NK-92 (cell line): ENCODE measurements around the gene AAMP.
A peak's percentile ranks its signal among the peaks of the same experiment; 100 is the strongest.
"Not testable (repeated sequence)": the region's sequence is repeated elsewhere in the genome, so short reads cannot be mapped to it uniquely, and the experiment has no call there.

Experiments used
- DNase-seq: peaks from one replicate; lab custom pipeline; 2025; ENCODE audit not compliant: unreplicated experiment; lab: John Stamatoyannopoulos, UW

Gene AAMP

GRCh38 chr2:218269900-218270720 is at the start of gene AAMP, which contains the start of gene PNKD:
TSS of gene AAMP (minus strand) at chr2:218270137. CDS start at chr2:218270086, 51 bp downstream.
TSS of gene PNKD (plus strand) at chr2:218270519. CDS start at chr2:218270536, 17 bp downstream.
- DNase-seq: peak; percentile 97

DNA sequence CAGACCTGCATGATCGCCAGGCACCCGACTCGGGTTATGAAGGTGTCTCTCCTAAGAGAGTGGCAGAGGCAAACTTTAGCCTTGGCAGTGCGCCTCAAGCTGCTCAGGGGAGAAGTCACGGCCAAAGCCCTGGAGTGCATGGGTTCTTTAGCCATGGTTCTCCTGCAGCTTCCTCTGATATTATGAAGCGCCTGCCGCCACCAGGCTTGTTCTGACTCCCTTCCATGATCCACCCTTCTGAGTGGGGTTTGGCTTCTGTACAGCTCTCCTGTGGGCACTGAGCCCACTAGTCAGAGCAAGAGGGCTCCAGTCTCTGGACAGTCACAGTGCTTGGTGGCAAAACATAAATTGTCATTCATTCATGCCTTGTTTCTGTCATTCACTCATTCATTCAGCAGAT is 48.3 kb upstream of the AAMP start:
- DNase-seq: no peak

GRCh38 chr2:218317835-218318234 is 47.9 kb upstream of the AAMP start:
- no peak for DNase-seq

- no peak for DNase-seq
Measured at GRCh38 chr2:218317303-218317630, 47.3 kb upstream of the AAMP start.

DNA sequence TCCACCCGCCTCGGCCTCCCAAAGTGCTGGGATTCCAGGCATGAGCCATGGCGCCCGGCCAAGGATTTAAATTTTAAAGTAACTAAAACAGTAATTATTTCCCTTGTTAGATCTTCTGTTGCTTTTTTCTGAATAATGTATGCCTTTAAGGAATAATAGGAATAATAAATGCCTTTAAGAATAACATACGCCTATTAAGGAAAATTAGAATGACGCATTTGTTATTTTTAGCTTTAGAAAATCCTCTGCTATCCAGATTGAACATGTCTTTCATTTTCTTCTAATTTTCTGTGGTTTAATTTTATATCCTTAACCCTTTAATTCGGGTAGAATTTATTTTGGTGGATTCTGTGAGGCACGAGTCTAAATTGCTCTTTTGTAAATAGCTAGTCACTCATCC is 45.5 kb upstream of the AAMP start:
- no peak for DNase-seq

DNA sequence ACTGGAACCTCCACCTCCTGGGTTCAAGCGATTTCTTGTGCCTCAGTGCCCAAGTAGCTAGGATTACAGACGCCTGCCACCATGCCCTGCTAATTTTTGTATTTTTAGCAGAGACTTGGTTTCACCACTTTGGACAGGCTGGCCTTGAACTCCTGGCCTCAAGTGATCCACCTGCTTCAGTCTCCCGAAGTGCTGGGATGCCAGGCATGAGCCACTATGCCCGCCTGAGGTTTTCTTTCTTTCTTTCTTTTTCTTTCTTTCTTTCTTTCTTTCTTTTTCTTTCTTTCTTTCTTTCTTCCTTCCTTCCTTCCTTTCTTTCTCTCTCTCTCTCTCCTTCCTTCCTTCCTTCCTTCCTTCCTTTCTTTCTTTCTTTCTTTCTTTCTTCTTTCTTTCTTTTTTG is 44.8 kb upstream of the AAMP start:
- not testable (repeated sequence) for DNase-seq

- DNase-seq: no peak
Measured at GRCh38 chr2:218313356-218313755, 43.4 kb upstream of the AAMP start.

DNA sequence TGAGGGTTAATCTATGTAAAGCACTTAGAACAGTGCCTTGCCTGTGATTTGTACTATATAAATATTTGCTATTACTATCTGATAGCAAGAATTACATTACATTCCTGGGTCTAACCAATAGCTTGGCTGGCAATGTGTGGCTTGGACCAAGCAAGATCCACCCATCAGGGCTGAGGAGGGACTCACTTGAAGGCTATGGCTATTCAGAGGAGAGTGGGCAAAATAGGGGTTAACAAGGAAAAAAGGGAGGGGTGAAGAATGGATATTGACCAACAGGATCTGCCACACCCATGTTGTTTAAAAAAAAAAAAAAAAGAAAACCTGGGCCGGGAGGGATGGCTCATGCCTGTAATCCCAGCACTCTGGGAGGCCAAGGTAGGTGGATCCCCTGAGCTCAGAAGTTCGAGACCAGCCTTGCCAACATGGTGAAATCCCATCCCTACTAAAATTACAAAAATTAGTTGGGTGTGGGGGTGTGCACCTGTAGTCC is 42.4 kb upstream of the AAMP start:
- DNase-seq: no peak

DNA sequence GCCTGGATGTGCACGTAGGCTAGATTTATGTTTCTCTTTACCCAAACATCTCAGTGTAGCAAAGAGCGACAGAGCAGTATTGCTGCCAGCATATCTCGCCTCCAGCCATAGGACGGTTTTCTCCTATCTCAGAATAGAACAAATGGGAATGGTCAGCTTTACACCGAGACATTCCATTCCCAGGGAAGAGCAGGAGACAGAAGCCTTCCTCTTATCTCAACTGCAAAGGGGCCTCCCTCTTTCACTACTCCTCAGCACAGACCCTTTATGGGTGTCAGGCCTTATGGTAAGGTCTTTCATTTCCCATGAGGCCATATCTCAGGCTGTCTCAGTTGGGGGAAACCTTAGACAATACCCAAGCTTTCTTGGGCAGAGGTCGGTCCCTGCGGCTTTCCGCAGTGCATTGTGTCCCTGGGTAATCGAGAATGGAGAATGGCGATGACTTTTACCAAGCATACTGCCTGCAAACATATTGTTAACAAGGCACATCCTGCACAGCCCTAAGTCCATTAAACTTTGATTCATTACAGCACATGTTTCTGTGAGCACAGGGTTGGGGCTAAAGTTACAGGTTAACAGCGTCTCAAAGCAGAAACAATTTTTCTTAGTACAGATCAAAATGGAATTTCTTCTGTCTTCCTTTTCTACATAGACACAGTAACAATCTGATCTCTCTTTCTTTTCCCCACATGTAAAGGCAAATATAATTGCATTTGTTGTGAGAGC is 41.8 kb upstream of the AAMP start:
- not testable (repeated sequence) for DNase-seq

DNA sequence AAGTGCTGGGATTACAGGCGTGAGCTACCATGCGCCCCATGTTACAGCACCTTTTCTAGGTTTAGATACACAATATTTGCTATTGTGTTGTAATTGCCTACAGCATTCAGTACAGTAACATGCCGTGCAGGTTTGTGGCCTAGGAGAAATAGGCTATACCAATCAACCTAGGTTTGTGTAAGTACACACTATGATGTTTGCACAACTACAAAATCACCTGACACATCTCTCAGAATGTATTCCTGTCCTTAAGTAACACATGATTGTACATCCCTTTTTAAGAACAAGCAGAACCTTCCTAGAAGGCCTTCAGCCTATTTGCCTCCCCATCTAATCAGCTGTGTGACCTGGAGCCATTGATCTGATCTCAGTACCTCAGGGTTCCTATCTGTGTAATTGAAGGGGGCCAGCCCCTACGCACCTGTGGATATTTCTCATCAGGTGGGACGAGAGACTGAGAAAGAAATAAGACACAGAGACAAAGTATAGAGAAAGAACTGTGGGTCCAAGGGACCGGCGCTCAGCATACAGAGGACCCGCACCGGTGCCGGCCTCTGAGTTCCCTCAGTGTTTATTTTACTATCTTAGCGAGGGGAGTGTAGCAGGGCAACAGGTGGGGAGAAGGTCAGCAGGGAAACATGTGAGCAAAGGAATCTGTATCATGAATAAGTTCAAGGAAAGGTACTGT is 41.1 kb upstream of the AAMP start:
- no peak for DNase-seq

DNA sequence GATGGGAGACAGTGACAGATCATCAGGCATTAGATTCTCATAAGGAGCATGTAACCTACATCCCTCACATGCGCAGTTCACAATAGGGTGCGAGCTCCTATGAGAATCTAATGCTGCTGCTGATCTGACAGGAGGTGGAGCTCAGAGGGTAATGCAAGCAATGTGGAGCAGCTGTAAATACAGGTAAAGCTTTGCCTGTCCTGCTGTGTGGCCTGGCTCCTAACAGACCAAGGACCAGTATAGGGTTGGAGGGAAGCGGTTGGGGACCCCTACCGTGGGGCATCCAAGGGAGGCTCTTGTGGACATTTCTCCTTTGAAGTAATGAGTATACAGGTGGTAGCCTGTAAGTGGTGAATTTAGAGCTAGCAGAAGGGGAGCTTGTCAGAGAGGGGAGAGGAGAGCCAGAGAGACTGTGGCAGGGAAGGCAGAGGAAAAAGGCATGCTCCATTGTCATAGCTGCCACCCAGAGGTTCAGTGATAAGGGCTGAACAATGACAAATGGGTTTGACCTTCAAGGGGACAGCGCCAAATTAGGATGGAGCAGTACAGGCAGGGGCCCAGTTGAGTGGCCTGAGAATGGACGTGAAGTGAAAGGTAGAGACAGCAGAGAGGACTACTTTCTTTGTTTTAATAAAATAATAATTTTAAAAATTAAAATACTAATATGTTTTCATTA is 37.6 kb upstream of the AAMP start:
- DNase-seq: no peak

GRCh38 chr2:218306184-218306920 is 36.4 kb upstream of the AAMP start:
- no peak for DNase-seq

DNA sequence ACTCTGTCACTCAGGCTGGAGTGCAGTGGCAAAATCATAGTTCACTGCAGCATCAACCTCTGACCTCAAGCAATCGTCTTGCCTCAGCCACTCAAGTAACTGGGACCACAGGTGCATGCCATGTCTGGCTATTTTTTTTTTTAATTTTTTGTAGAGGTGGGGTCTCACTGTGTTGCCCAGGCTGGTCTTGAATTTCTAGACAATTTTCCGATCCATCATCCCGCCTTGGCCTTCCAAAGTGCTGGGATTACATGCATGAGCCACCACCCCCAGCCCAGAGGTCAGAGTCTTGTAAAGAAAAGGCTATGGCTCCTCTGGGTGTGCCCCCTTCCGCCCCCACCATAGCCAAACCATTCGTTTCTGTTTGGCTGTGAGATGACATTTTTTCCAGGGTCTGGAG is 35.4 kb upstream of the AAMP start:
- DNase-seq: no peak

DNA sequence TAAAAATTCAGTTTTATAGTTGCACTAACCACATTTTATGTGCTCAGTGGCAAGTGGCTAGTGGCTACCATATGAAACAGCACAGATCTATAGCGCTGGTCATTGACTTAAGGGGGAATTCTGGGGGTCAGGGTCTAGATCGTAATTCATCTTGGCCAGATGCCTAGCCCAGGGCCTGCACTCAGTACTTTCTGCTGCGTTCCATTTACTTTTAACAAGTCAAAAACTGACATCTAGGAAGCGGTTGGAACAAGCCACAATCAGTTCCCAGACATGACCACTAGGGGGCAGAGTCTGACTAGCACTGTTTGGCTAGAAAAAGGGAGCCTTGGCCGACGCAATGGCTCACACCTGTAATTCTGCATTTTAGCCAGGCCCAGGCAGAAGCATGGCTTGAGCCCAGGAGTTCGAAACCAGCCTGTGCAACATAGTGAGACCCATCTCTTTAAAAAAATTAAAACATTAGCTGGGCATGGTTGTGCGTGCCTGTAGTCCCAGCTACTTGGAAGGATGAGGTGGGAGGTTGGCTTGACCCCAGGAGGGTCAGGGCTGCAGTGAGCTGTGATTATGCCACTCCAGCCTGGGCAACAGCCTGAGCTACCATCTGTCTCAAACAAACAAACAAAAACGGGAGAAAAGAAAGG is 31.4 kb upstream of the AAMP start:
- peak; percentile 39 for DNase-seq

- no peak for DNase-seq
Measured at GRCh38 chr2:218300141-218300540, 30.2 kb upstream of the AAMP start.

- DNase-seq: no peak
Measured at GRCh38 chr2:218298314-218298875, 28.5 kb upstream of the AAMP start.

DNA sequence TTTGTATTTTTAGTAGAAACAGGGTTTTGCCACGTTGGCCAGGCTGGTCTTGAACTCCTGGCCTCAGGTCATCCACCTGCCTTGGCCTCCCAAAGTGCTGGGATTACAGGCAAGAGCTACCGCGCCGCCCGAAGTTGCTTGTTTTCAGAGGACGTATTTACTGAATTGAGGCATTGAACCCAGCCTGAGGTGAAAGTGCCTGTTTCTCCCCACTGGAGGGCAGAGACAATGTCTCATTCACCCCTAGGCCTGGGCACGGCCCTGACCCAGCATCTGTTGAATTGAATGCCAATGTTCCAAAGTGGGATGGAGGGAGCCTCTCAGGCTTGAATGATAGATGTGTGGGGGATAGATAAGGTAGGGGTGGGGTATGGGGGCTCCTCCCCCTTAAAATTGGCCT is 26.9 kb upstream of the AAMP start:
- no peak for DNase-seq

GRCh38 chr2:218296200-218296599 is 26.3 kb upstream of the AAMP start:
- DNase-seq: no peak

- DNase-seq: no peak
Measured at GRCh38 chr2:218295029-218295428, 25.1 kb upstream of the AAMP start.
